Right renal pelvis (tissue), 4 donors: ENCODE results near the gene KCNAB1. TPM values are rescaled to one million over a fixed set of nuclear protein-coding genes. Genes with fewer than 3 reads are reported as not detected.
"Not testable (repeated sequence)": the region's sequence is repeated elsewhere in the genome, so short reads cannot be mapped to it uniquely, and the experiment has no call there.

ENCODE experiments used
- DNase-seq, 4 donors: peaks; one replicate each; pipeline ENCODE4 v3.0.0-alpha.2; 2013; ENCODE audit warnings: low read depth in 4 of 4, low spot score in 3 of 4, missing footprints in 1 of 4
- polyA plus RNA-seq, 4 donors: library from polyadenylated mRNA; unstranded; fragments of 120-200 nt; gene quantifications; one replicate each; pipeline ENCODE4 v1.2.1, GENCODE V29; 2013; ENCODE audit not compliant: insufficient read length in 4 of 4

KCNAB1 gene
- polyA plus RNA-seq, 4 donors, result 2.8 to 3.4 (median 3.0) TPM

GRCh38 chr3:156551746-156552145 is 431.4 kb downstream of the KCNAB1 start:
- no peak for DNase-seq

GRCh38 chr3:156552973-156553372 is 432.6 kb downstream of the KCNAB1 start:
- DNase-seq, result no peak

GRCh38 chr3:156553705-156554356 is 433.5 kb downstream of the KCNAB1 start:
- DNase-seq, result no peak

GRCh38 chr3:156554515-156554841 is 434.1 kb downstream of the KCNAB1 start:
- no peak for DNase-seq

- DNase-seq, result peak; percentile 95 to 98 (median 98)
Observed at GRCh38 chr3:156554842-156555687, 434.7 kb downstream of the KCNAB1 start, which contains the start of gene SSR3. SSR3 (minus strand) TSS chr3:156555117; CDS start chr3:156555089, 28 bp downstream.

GRCh38 chr3:156558389-156558788 is 438.0 kb downstream of the KCNAB1 start:
- DNase-seq, result no peak

- DNase-seq, result no peak
Observed at GRCh38 chr3:156559321-156559720, 438.9 kb downstream of the KCNAB1 start.

GRCh38 chr3:156561533-156561932 is 441.2 kb downstream of the KCNAB1 start:
- no peak for DNase-seq

GRCh38 chr3:156562486-156562885 is 442.1 kb downstream of the KCNAB1 start:
- not testable (repeated sequence) for DNase-seq

- no peak for DNase-seq
Observed at GRCh38 chr3:156563900-156564682, 443.7 kb downstream of the KCNAB1 start.

- DNase-seq, result not testable (repeated sequence)
Observed at GRCh38 chr3:156569016-156569415, 448.6 kb downstream of the KCNAB1 start.

- not testable (repeated sequence) for DNase-seq
Observed at GRCh38 chr3:156569881-156570280, 449.5 kb downstream of the KCNAB1 start.

GRCh38 chr3:156575641-156576040 is 455.3 kb downstream of the KCNAB1 start:
- no peak for DNase-seq

- no peak for DNase-seq
Observed at GRCh38 chr3:156576051-156576450, 455.7 kb downstream of the KCNAB1 start.

- DNase-seq, result no peak
Observed at GRCh38 chr3:156576651-156577348, 456.4 kb downstream of the KCNAB1 start.

- DNase-seq, result no peak
Observed at GRCh38 chr3:156577736-156578135, 457.4 kb downstream of the KCNAB1 start.

GRCh38 chr3:156579427-156579851 is 459.1 kb downstream of the KCNAB1 start:
- DNase-seq, result no peak

GRCh38 chr3:156581033-156581432 is 460.7 kb downstream of the KCNAB1 start:
- DNase-seq, result no peak

- DNase-seq, result no peak
Observed at GRCh38 chr3:156581954-156582353, 461.6 kb downstream of the KCNAB1 start.

- no peak for DNase-seq
Observed at GRCh38 chr3:156582532-156583183, 462.3 kb downstream of the KCNAB1 start.
